Esophagus muscularis mucosa (tissue), 4 donors: ENCODE results near the gene NTM. TPM values are rescaled to one million over a fixed set of nuclear protein-coding genes. Genes with fewer than 3 reads are reported as not detected.

Experiments used
- DNase-seq: peaks from one replicate; pipeline ENCODE4 v3.0.0-alpha.2; 2017; ENCODE audit errors: extremely low spot score
- H3K27ac ChIP-seq, 4 donors: fragments of 200-600 bp; sonication (generic); replicated peaks in 1 of 4; 1 replicate in 3 of 4; 2 replicates in 1 of 4; pipeline ENCODE4 v1.5.1; 2016 to 2019; ENCODE audit warnings: mild to moderate bottlenecking in 1 of 4
- H3K27me3 ChIP-seq, 4 donors: fragments of 200-600 bp; sonication (generic); one replicate each; pipeline versions ENCODE4 v1.5.1 to v1.6.0; 2016 to 2019
- H3K36me3 ChIP-seq, 4 donors: fragments of 200-600 bp; sonication (generic); one replicate each; pipeline ENCODE4 v1.5.1; 2016 to 2019
- H3K4me1 ChIP-seq, 4 donors: fragments of 200-600 bp; sonication (generic); one replicate each; pipeline ENCODE4 v1.5.1; 2016 to 2019
- H3K4me3 ChIP-seq, 4 donors: fragments of 200-600 bp; sonication (generic); 1 replicate in 2 of 4; 2 replicates in 2 of 4; pipeline ENCODE4 v1.5.1; 2016 to 2019; ENCODE audit warnings: mild to moderate bottlenecking in 4 of 4, moderate library complexity in 1 of 4
- H3K9me3 ChIP-seq, 4 donors: fragments of 200-600 bp; sonication (generic); 1 replicate in 3 of 4; 2 replicates in 1 of 4; pipeline ENCODE4 v1.5.1; 2016 to 2019
- CTCF ChIP-seq, 3 experiments: fragments of 200-600 bp in 2 of 3; fragments of 450-650 bp in 1 of 3; sonication (generic) in 2 of 3; IDR thresholded peaks; one replicate each; pipeline ENCODE4 v1.5.1; 2017 to 2019; ENCODE audit warnings: antibody characterized with exemption in 3 of 3, mild to moderate bottlenecking in 2 of 3, moderate library complexity in 1 of 3
- EP300 ChIP-seq: sonication (generic); formaldehyde crosslinking; IDR thresholded peaks from one replicate; pipeline ENCODE4 v1.6.1; 2017; ENCODE audit warnings: antibody characterized with exemption
- POLR2A ChIP-seq: fragments of 450-650 bp; IDR thresholded peaks from one replicate; pipeline ENCODE4 v1.6.1; 2017; ENCODE audit warnings: antibody characterized with exemption, moderate library complexity, mild to moderate bottlenecking, low read depth
- POLR2AphosphoS5 ChIP-seq, 2 donors: sonication (generic); formaldehyde crosslinking; IDR thresholded peaks; one replicate each; pipeline ENCODE4 v1.6.1; 2017; ENCODE audit warnings: antibody characterized with exemption in 2 of 2
- WGBS: methylation state at CpG from one replicate; pipeline ENCODE4 v1.1.5; 2018; 5-methylcytosine and 5-hydroxymethylcytosine counted together
- intact Hi-C: fragments of 100-400 bp; cut with DNase I; formaldehyde crosslinking; loops from one replicate; pipeline ENCODE4 v1.15.1; 2023
- total RNA-seq, 4 donors: library from RNA; depleted of rRNA; stranded (reverse); fragments of >200 nt; gene quantifications; one replicate each; pipeline versions ENCODE4 v1.1.0 to v1.2.1, GENCODE V29; 2016

The NTM gene
- total RNA-seq, 4 donors from 2014 or later, result 5.6 to 25.3 (median 8.3) TPM

DNA sequence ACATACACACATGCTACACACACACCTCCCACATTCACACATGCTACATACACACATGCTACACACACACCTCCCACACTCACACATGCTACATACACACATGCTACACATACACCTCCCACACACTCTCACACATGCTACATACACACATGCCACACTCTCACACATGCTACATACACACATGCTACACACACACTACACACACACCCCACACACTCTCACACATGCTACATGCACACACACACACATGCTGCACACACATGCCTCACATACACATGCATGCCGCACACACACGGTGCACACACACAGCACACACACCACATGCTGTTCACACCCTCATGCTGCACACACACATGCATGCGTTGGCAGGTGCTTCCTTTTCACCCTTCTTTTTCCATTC lies 495.4 kb downstream of the NTM start:
- H3K27me3 ChIP-seq, result no peaks in the 10 kb centered on the region
- H3K4me1 ChIP-seq, result peaks cover 0 to 14% (median 0%) of the 10 kb centered on the region in 4 donors
- H3K36me3 ChIP-seq, result no peaks in the 10 kb centered on the region
- no peak overlapping the region for H3K27ac ChIP-seq
- 93% methylated on average over 3 of the region's 3 CpGs for WGBS
- no peaks in the 10 kb centered on the region for H3K9me3 ChIP-seq
- H3K4me3 ChIP-seq, result no peak overlapping the region
- no peak for TF ChIP-seq CTCF (IDR thresholded peaks at IDR 0.05)
- no peak for TF ChIP-seq EP300
- TF ChIP-seq POLR2AphosphoS5 (IDR thresholded peaks at IDR 0.05), result no peak
- no peak for TF ChIP-seq POLR2A
- no peak for DNase-seq
- intact Hi-C loops, result loop anchor here (2.0 to 5.0 kb wide), 2 partner anchors 47 to 261 kb away; no protein-coding TSS in a partner anchor

DNA sequence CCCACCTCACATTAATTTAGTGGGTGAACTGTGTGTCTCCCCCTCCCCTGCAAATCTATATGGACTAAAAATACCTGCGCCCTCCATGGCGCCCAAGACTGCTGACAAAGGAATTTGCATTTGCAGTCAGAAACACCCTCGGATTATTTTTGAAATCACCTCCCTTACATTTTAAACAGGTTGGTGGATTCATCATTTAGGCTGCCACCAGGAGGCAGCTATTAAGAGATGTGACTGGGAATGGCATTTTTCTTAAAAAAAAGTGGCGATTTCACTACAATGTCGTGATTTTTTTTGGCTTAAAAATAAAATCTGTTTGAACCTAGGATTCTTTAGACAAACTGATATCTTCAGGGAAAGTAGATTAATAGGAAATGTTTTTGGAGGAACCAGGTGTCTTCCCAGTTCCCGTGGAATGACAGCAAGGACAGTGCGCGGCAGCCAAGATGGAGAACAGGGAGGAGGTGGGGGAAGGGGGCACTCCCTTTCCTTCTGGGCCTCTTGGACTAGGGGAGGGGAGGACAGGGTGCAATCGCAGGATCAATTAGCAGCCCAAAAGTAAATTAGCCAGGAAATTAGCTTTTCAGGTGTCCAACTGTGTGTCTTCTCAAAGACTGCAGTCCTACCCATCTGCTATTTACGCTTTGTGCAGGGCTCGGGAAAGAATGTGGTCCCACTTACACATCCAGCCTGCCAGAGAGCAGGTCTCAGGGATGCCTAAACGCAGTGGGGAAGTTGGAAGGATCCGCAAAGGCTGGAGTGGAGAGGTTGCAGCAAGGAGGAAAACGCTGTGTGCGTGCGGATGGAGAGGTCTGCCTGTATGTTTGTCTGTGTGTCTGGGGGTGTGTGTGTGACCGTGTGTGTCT lies 496.4 kb downstream of the NTM start:
- Histone ChIP-seq H3K27me3 (no peaks in the 10 kb centered on the region), H3K36me3 (no peaks in the 10 kb centered on the region), H3K9me3 (no peaks in the 10 kb centered on the region), H3K4me3 (no peak overlapping the region), H3K27ac (no peak overlapping the region), H3K4me1 (peaks cover 0 to 14% (median 0%) of the 10 kb centered on the region in 4 donors)
- intact Hi-C loops, result loop anchor here (1.0 to 5.0 kb wide), 3 partner anchors 46 to 261 kb away; no protein-coding TSS in a partner anchor
- DNase-seq, result no peak
- TF ChIP-seq EP300 (no peak), POLR2AphosphoS5 (IDR thresholded peaks at IDR 0.05) (no peak)
- WGBS, result 79% methylated on average over 15 of the region's 17 CpGs

DNA sequence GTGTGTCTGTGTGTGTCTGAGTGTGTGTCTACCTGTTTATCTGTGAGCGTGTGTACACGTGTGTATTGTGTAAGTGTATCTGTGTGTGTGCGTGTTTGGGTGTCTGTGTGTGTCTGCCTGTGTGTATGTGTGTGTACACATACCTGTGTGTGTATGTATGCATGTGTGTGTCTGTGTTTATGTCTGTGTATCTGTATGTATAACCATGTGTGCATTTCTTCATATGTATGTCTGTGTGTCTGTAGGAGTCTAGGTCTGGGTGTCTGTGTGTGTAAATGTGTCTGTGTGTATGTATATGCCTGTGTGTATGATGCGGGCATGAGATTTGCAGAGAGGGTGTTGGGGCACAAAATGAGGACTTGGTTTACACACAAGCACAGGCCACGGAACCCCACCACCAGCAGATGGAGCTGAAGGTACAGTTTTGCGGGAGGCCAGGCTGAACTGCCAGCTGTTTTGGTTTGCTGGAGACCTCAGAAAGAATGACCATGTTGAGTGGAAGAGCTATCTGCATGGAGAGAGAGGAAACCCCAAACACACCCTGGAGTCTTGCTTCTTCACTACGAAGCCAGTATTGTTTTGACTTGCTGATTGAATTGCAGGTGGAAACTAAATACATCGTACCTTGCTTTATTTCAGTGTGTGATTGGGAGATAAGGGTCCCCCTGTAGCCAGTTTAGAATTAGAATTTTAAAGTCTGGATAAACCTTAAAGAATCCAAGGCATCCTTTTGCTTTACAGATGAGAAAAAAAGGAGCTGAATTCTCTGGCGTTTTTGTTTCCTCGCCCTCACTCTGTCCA lies 497.2 kb downstream of the NTM start:
- 47% methylated on average over 10 of the region's 10 CpGs for WGBS
- no peak for DNase-seq
- Histone ChIP-seq H3K27ac (no peak overlapping the region), H3K4me3 (no peak overlapping the region), H3K9me3 (no peaks in the 10 kb centered on the region), H3K36me3 (no peaks in the 10 kb centered on the region), H3K27me3 (no peaks in the 10 kb centered on the region), H3K4me1 (peaks cover 0 to 14% (median 0%) of the 10 kb centered on the region in 4 donors)
- TF ChIP-seq POLR2AphosphoS5 (IDR thresholded peaks at IDR 0.05), result no peak
- TF ChIP-seq CTCF (IDR thresholded peaks at IDR 0.05), result peak; percentile 72 to 77 (median 72)
- no peak for TF ChIP-seq POLR2A
- intact Hi-C loops, result loop anchor here (1.0 to 5.0 kb wide), 3 partner anchors 45 to 260 kb away; no protein-coding TSS in a partner anchor

- TF ChIP-seq POLR2A (no peak), EP300 (no peak), CTCF (IDR thresholded peaks at IDR 0.05) (no peak), POLR2AphosphoS5 (IDR thresholded peaks at IDR 0.05) (no peak)
- H3K4me1 ChIP-seq, result peaks cover 0 to 14% (median 0%) of the 10 kb centered on the region in 4 donors
- WGBS, result 90% methylated on average over 18 of the region's 18 CpGs
- intact Hi-C loops, result loop anchor here (5.0 kb wide), 1 partner anchor 258 kb away; no protein-coding TSS in a partner anchor
- H3K27me3 ChIP-seq, result no peaks in the 10 kb centered on the region
- H3K9me3 ChIP-seq, result no peaks in the 10 kb centered on the region
- no peak for DNase-seq
- no peak overlapping the region for H3K4me3 ChIP-seq
- H3K27ac ChIP-seq, result no peak overlapping the region
- no peaks in the 10 kb centered on the region for H3K36me3 ChIP-seq
Measured at GRCh38 chr11:131868629-131869507, 498.5 kb downstream of the NTM start.
